Measurements from ENCODE around the gene LPP.

DNA sequence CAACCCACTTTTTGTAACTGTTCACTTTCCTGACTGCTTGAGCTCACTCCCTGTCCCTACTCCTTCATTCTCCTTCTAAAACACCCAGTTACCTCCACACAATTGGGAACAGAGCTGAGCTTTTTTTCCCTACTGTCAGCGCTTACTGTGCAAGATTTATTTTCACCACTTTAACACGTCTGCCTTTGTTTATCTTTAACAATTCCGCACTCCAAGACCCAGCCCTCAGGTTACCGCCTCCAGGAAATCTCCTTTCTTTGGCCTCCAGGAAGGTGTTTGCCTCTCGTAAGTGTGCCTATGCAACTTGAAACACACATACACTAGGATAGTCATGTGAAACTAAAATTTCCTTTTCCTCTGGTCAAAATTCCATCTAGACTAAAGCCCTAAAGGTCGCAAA lies 745.9 kb downstream of the LPP start:
- TF ChIP-seq PITX1 (CRISPR knock-in tag; IDR thresholded peaks at IDR 0.05) (no peak), POGZ (CRISPR knock-in tag; IDR thresholded peaks at IDR 0.05) (no peak), MYNN (CRISPR knock-in tag; IDR thresholded peaks at IDR 0.05; ENCODE audit: low read depth) (no peak)
- TF ChIP-seq, protein P1, sequence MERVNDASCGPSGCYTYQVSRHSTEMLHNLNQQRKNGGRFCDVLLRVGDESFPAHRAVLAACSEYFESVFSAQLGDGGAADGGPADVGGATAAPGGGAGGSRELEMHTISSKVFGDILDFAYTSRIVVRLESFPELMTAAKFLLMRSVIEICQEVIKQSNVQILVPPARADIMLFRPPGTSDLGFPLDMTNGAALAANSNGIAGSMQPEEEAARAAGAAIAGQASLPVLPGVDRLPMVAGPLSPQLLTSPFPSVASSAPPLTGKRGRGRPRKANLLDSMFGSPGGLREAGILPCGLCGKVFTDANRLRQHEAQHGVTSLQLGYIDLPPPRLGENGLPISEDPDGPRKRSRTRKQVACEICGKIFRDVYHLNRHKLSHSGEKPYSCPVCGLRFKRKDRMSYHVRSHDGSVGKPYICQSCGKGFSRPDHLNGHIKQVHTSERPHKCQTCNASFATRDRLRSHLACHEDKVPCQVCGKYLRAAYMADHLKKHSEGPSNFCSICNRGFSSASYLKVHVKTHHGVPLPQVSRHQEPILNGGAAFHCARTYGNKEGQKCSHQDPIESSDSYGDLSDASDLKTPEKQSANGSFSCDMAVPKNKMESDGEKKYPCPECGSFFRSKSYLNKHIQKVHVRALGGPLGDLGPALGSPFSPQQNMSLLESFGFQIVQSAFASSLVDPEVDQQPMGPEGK (CRISPR knock-in tag; IDR thresholded peaks at IDR 0.05): no peak
